ENCODE results near the gene ABCA13. TPM values are rescaled to one million over a fixed set of nuclear protein-coding genes. Genes with fewer than 3 reads are reported as not detected.

The ABCA13 gene
- total RNA-seq, 1 donor from 2014 or later = 0.12 TPM

- no peak for DNase-seq (ENCODE audit: low spot score, unreplicated experiment)
- H3K27ac Mint-ChIP-seq = no peak overlapping the region
- peaks cover 9% of the 10 kb centered on the region for H3K4me1 Mint-ChIP-seq (ENCODE audit: low read depth)
- no peaks in the 10 kb centered on the region for H3K9me3 Mint-ChIP-seq (ENCODE audit: low read depth)
- H3K27me3 Mint-ChIP-seq = peaks cover 3% of the 10 kb centered on the region
- TF ChIP-seq CTCF (IDR thresholded peaks at IDR 0.05; ENCODE audit: unreplicated experiment) = no peak
- no peaks in the 10 kb centered on the region for H3K36me3 Mint-ChIP-seq (ENCODE audit: insufficient read depth)
- no peak overlapping the region for H3K4me3 Mint-ChIP-seq (ENCODE audit: low read depth)
Observed at GRCh38 chr7:48441848-48442492, 270.7 kb downstream of the ABCA13 start.

- Mint-ChIP-seq H3K4me3 (ENCODE audit: low read depth) (no peak overlapping the region), H3K4me1 (ENCODE audit: low read depth) (peaks cover 6% of the 10 kb centered on the region), H3K27me3 (peaks cover 3% of the 10 kb centered on the region), H3K27ac (no peak overlapping the region), H3K9me3 (ENCODE audit: low read depth) (no peaks in the 10 kb centered on the region), H3K36me3 (ENCODE audit: insufficient read depth) (no peaks in the 10 kb centered on the region)
- TF ChIP-seq CTCF (IDR thresholded peaks at IDR 0.05; ENCODE audit: unreplicated experiment) = no peak
- no peak for DNase-seq (ENCODE audit: low spot score, unreplicated experiment)
Observed at GRCh38 chr7:48443051-48443450, 271.8 kb downstream of the ABCA13 start.

GRCh38 chr7:48446721-48447120, 275.5 kb downstream of the ABCA13 start:
- H3K36me3 Mint-ChIP-seq (ENCODE audit: insufficient read depth) = no peaks in the 10 kb centered on the region
- no peak overlapping the region for H3K4me3 Mint-ChIP-seq (ENCODE audit: low read depth)
- H3K27me3 Mint-ChIP-seq = peaks cover 3% of the 10 kb centered on the region
- H3K9me3 Mint-ChIP-seq (ENCODE audit: low read depth) = no peaks in the 10 kb centered on the region
- no peak for TF ChIP-seq CTCF (IDR thresholded peaks at IDR 0.05; ENCODE audit: unreplicated experiment)
- no peak for DNase-seq (ENCODE audit: low spot score, unreplicated experiment)
- no peak overlapping the region for H3K27ac Mint-ChIP-seq
- no peaks in the 10 kb centered on the region for H3K4me1 Mint-ChIP-seq (ENCODE audit: low read depth)

GRCh38 chr7:48452218-48452617, 281.0 kb downstream of the ABCA13 start:
- TF ChIP-seq CTCF (IDR thresholded peaks at IDR 0.05; ENCODE audit: unreplicated experiment) = no peak
- Mint-ChIP-seq H3K4me3 (ENCODE audit: low read depth) (no peak overlapping the region), H3K9me3 (ENCODE audit: low read depth) (no peaks in the 10 kb centered on the region), H3K27me3 (no peaks in the 10 kb centered on the region), H3K36me3 (ENCODE audit: insufficient read depth) (no peaks in the 10 kb centered on the region), H3K4me1 (ENCODE audit: low read depth) (no peaks in the 10 kb centered on the region), H3K27ac (no peak overlapping the region)
- no peak for DNase-seq (ENCODE audit: low spot score, unreplicated experiment)

GRCh38 chr7:48454750-48455192, 283.5 kb downstream of the ABCA13 start:
- DNase-seq (ENCODE audit: low spot score, unreplicated experiment) = no peak
- no peak for TF ChIP-seq CTCF (IDR thresholded peaks at IDR 0.05; ENCODE audit: unreplicated experiment)
- Mint-ChIP-seq H3K4me1 (ENCODE audit: low read depth) (no peaks in the 10 kb centered on the region), H3K27me3 (no peaks in the 10 kb centered on the region), H3K36me3 (ENCODE audit: insufficient read depth) (no peaks in the 10 kb centered on the region), H3K27ac (no peak overlapping the region), H3K4me3 (ENCODE audit: low read depth) (no peak overlapping the region), H3K9me3 (ENCODE audit: low read depth) (no peaks in the 10 kb centered on the region)
